Measurements from ENCODE around the gene CCDC175. TPM values are rescaled to one million over a fixed set of nuclear protein-coding genes. Genes with fewer than 3 reads are reported as not detected.

Gene CCDC175
- total RNA-seq, 1 experiment from 2014 or later: not detected

DNA sequence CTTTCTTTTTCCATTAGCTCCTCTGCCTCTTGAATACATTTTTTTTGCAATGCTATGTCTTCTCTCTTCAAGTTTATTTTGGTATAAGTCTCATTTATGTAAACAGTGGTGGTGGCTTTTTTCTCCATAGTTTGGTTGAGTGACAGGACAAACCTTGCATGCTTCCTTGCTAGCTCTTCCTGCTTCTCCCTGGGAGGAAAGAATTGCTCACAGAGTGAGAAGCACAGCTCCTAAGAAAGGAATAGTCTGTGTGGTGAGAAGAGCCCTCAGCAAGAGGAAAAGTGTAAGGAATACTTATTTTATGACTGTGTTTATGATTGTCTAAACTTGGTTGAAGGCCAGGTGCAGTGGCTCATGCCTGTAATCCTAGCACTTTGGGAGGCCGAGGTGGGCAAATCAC, 11.5 kb downstream of the CCDC175 start:
- H3K9me2 ChIP-seq (ENCODE audit: insufficient read depth): no peaks in the 10 kb centered on the region
- RAD21 ChIA-PET (ENCODE audit: low non-redundant PET in 1 of 2, low total read pairs in 2 of 2, uncharacterized antibody in 2 of 2, unreplicated experiment in 2 of 2): no interaction called here
- peaks cover 0 to 6% of the 10 kb centered on the region in 2 experiments; a peak in 1 of 4 replicates for H3K4me1 ChIP-seq (ENCODE audit: control insufficient read depth in 1 of 2, insufficient read depth in 2 of 2, low read length in 2 of 2)
- ATAC-seq (no peak), DNase-seq (ENCODE audit: low read depth, low spot score) (no peak)
- no peak overlapping the region for H3K27ac ChIP-seq (ENCODE audit: low read depth, low read length)
- CTCF ChIA-PET: interaction anchor here (2.8 kb wide), 1 partner anchor 12 kb away, joined by 10 read pairs; the partner anchor contains the start of gene CCDC175
- no peaks in the 10 kb centered on the region for H3K36me3 ChIP-seq (ENCODE audit: control insufficient read depth in 1 of 2, insufficient read depth in 2 of 2, low read length in 2 of 2)
- H3K79me2 ChIP-seq (ENCODE audit: insufficient read depth, low read length): no peaks in the 10 kb centered on the region
- POLR2A ChIA-PET: no interaction called here
- no peaks in the 10 kb centered on the region for H3K9me3 ChIP-seq (ENCODE audit: control insufficient read depth in 1 of 2, insufficient read depth in 1 of 2, low read depth in 1 of 2, low read length in 2 of 2)
- intact Hi-C loops (cut with micrococcal nuclease): no loop called here
- H3K9ac ChIP-seq (ENCODE audit: low read length): no peak overlapping the region
- BruUV-seq (replicated peaks): no TSS peak
- no peaks in the 10 kb centered on the region for H3K27me3 ChIP-seq (ENCODE audit: insufficient read depth, low read length)
- no peak overlapping the region for H3K4me3 ChIP-seq (replicated peaks in 1 of 2; ENCODE audit: low read depth in 1 of 2, low read length in 2 of 2)
- H3K4me2 ChIP-seq (ENCODE audit: low read length): no peak overlapping the region
- no peak for TF ChIP-seq TCF7L2 (IDR thresholded peaks at IDR 0.05; ENCODE audit: borderline replicate concordance, extremely low read depth, insufficient read depth, insufficient read length)
- no peak for TF ChIP-seq EZH2 (IDR thresholded peaks at IDR 0.05)
- no peak for TF ChIP-seq SP1 (IDR thresholded peaks at IDR 0.05; ENCODE audit: low read depth)
- no peak for TF ChIP-seq ZNF274 (IDR thresholded peaks at IDR 0.05; ENCODE audit: low read depth, low read length)
- TF ChIP-seq CTCF (IDR thresholded peaks at IDR 0.05 in 2 of 3, conservative IDR thresholded peaks at IDR 0.05 in 1 of 3; ENCODE audit: borderline replicate concordance in 1 of 3, insufficient read depth in 1 of 3, low read depth in 2 of 3, low read length in 2 of 3): no peak
- TF ChIP-seq SIN3A (IDR thresholded peaks at IDR 0.05; ENCODE audit: low read depth): no peak
- no peak for TF ChIP-seq FOSL1 (IDR thresholded peaks at IDR 0.05; ENCODE audit: low read depth)
- no peak for TF ChIP-seq POLR2A (IDR thresholded peaks at IDR 0.05; ENCODE audit: borderline replicate concordance, extremely low read depth, insufficient read depth, insufficient read length)
- TF ChIP-seq JUND (IDR thresholded peaks at IDR 0.05): no peak
- no peak for TF ChIP-seq CBX3 (IDR thresholded peaks at IDR 0.05; ENCODE audit: low read depth)
- no peak for TF ChIP-seq ZFX (IDR thresholded peaks at IDR 0.05)
- TF ChIP-seq RAD21 (IDR thresholded peaks at IDR 0.05; ENCODE audit: low read depth): no peak
- no peak for TF ChIP-seq EZH2phosphoT487 (IDR thresholded peaks at IDR 0.05; ENCODE audit: borderline replicate concordance)
- TF ChIP-seq, protein P1, sequence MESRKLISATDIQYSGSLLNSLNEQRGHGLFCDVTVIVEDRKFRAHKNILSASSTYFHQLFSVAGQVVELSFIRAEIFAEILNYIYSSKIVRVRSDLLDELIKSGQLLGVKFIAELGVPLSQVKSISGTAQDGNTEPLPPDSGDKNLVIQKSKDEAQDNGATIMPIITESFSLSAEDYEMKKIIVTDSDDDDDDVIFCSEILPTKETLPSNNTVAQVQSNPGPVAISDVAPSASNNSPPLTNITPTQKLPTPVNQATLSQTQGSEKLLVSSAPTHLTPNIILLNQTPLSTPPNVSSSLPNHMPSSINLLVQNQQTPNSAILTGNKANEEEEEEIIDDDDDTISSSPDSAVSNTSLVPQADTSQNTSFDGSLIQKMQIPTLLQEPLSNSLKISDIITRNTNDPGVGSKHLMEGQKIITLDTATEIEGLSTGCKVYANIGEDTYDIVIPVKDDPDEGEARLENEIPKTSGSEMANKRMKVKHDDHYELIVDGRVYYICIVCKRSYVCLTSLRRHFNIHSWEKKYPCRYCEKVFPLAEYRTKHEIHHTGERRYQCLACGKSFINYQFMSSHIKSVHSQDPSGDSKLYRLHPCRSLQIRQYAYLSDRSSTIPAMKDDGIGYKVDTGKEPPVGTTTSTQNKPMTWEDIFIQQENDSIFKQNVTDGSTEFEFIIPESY (IDR thresholded peaks at IDR 0.05; ENCODE audit: extremely low read depth, insufficient replicate concordance, low read length): no peak
- no peak for TF ChIP-seq CEBPB (IDR thresholded peaks at IDR 0.05; ENCODE audit: low read depth)
- no peak for TF ChIP-seq SRF (IDR thresholded peaks at IDR 0.05; ENCODE audit: low read depth)
- H4K20me1 ChIP-seq (ENCODE audit: insufficient read depth): no peaks in the 10 kb centered on the region
- H2AFZ ChIP-seq (ENCODE audit: low read depth, low read length, poor library complexity, severe bottlenecking): no peak overlapping the region

Data from HCT116 (cell line).